Measurements from ENCODE around the gene SPTBN1.

The SPTBN1 gene

GRCh38 chr2:54558188-54559005 lies 102.3 kb downstream of the SPTBN1 start:
- peak; percentile 77 for DNase-seq

- no peak for DNase-seq
Measured at GRCh38 chr2:54559006-54559445, 102.9 kb downstream of the SPTBN1 start.

- DNase-seq, result peak; percentile 70
Measured at GRCh38 chr2:54559593-54560145, 103.5 kb downstream of the SPTBN1 start.

- peak; percentile 48 for DNase-seq
Measured at GRCh38 chr2:54560146-54560881, 104.2 kb downstream of the SPTBN1 start.

GRCh38 chr2:54561010-54561409 lies 104.9 kb downstream of the SPTBN1 start:
- DNase-seq, result no peak

- DNase-seq, result no peak
Measured at GRCh38 chr2:54564439-54564838, 108.3 kb downstream of the SPTBN1 start.

GRCh38 chr2:54565551-54565950 lies 109.4 kb downstream of the SPTBN1 start:
- no peak for DNase-seq

GRCh38 chr2:54566896-54567295 lies 110.8 kb downstream of the SPTBN1 start:
- DNase-seq, result no peak

- no peak for DNase-seq
Measured at GRCh38 chr2:54568876-54569321, 112.8 kb downstream of the SPTBN1 start.

GRCh38 chr2:54569745-54570301 lies 113.7 kb downstream of the SPTBN1 start:
- no peak for DNase-seq

GRCh38 chr2:54570321-54570855 lies 114.3 kb downstream of the SPTBN1 start:
- DNase-seq, result no peak

- peak; percentile 77 for DNase-seq
Measured at GRCh38 chr2:54570925-54571694, 115.0 kb downstream of the SPTBN1 start.

- peak; percentile 87 for DNase-seq
Measured at GRCh38 chr2:54572262-54572635, 116.1 kb downstream of the SPTBN1 start.

- peak; percentile 54 for DNase-seq
Measured at GRCh38 chr2:54572636-54573536, 116.8 kb downstream of the SPTBN1 start.

GRCh38 chr2:54573537-54573919 lies 117.4 kb downstream of the SPTBN1 start:
- DNase-seq, result no peak

GRCh38 chr2:54574107-54574859 lies 118.2 kb downstream of the SPTBN1 start:
- no peak for DNase-seq

- no peak for DNase-seq
Measured at GRCh38 chr2:54574860-54575247, 118.7 kb downstream of the SPTBN1 start.

- no peak for DNase-seq
Measured at GRCh38 chr2:54575379-54575888, 119.3 kb downstream of the SPTBN1 start.

GRCh38 chr2:54577035-54577434 lies 120.9 kb downstream of the SPTBN1 start:
- no peak for DNase-seq

GRCh38 chr2:54577944-54578647 lies 122.0 kb downstream of the SPTBN1 start:
- DNase-seq, result no peak
